ENCODE measurements around the gene EDIL3. TPM values are rescaled to one million over a fixed set of nuclear protein-coding genes. Genes with fewer than 3 reads are reported as not detected.

Gene EDIL3
- total and polyA plus RNA-seq, 2 donors from 2014 or later = 5.2 to 32.8 TPM

- intact Hi-C loops (cut with DNase I) = no loop called here
- H3K9me3 ChIP-seq (ENCODE audit: control insufficient read depth in 2 of 3, insufficient read depth in 1 of 3, low read length in 3 of 3) = no peaks in the 10 kb centered on the region
- no peak overlapping the region for H3K27ac ChIP-seq (ENCODE audit: low read depth in 2 of 2, low read length in 2 of 2)
- TF ChIP-seq, protein P1, sequence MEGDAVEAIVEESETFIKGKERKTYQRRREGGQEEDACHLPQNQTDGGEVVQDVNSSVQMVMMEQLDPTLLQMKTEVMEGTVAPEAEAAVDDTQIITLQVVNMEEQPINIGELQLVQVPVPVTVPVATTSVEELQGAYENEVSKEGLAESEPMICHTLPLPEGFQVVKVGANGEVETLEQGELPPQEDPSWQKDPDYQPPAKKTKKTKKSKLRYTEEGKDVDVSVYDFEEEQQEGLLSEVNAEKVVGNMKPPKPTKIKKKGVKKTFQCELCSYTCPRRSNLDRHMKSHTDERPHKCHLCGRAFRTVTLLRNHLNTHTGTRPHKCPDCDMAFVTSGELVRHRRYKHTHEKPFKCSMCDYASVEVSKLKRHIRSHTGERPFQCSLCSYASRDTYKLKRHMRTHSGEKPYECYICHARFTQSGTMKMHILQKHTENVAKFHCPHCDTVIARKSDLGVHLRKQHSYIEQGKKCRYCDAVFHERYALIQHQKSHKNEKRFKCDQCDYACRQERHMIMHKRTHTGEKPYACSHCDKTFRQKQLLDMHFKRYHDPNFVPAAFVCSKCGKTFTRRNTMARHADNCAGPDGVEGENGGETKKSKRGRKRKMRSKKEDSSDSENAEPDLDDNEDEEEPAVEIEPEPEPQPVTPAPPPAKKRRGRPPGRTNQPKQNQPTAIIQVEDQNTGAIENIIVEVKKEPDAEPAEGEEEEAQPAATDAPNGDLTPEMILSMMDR (IDR thresholded peaks at IDR 0.05; ENCODE audit: borderline replicate concordance, extremely low read depth, insufficient read depth) = no peak
- no peak overlapping the region for H3K4me3 ChIP-seq (ENCODE audit: low read length in 3 of 3)
- no peak for DNase-seq
- H3K36me3 ChIP-seq (ENCODE audit: control insufficient read depth in 2 of 3, insufficient read depth in 3 of 3, low read length in 3 of 3) = no peaks in the 10 kb centered on the region
- no peak for FAIRE-seq
- no peak overlapping the region for H3K9ac ChIP-seq (ENCODE audit: low read length in 3 of 3)
- no peaks in the 10 kb centered on the region for H3K27me3 ChIP-seq (ENCODE audit: control insufficient read depth, insufficient read depth, low read length)
- H3K4me1 ChIP-seq (ENCODE audit: control insufficient read depth in 2 of 3, insufficient read depth in 2 of 3, low read depth in 1 of 3, low read length in 3 of 3) = no peaks in the 10 kb centered on the region
Measured at GRCh38 chr5:84218546-84218945, 166.1 kb downstream of the EDIL3 start.

DNA sequence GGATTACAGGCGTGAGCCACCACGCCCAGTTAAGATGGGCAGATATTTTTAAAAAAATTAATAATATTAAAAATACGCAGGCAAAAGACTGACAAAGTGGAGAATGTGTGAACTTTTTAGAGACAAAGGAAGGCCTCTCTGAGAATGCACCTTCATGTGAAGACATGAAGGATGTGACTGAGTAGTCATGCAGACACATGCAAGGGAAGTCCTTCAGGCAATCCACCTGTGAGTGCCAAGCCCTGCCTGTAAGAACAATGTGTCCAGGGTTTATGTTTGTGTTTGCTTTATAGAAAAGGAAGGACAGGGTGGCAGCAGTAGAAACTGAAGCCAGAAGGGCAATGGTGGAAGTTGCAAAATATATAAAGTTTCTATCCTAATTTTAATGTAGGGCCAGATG is 169.2 kb downstream of the EDIL3 start:
- H3K36me3 ChIP-seq (ENCODE audit: control insufficient read depth in 2 of 3, insufficient read depth in 3 of 3, low read length in 3 of 3) = no peaks in the 10 kb centered on the region
- intact Hi-C loops (cut with DNase I) = no loop called here
- FAIRE-seq = no peak
- TF ChIP-seq, protein P1 (IDR thresholded peaks at IDR 0.05; ENCODE audit: borderline replicate concordance, extremely low read depth, insufficient read depth) = no peak
- no peaks in the 10 kb centered on the region for H3K9me3 ChIP-seq (ENCODE audit: control insufficient read depth in 2 of 3, insufficient read depth in 1 of 3, low read length in 3 of 3)
- DNase-seq = no peak
- no peak overlapping the region for H3K4me3 ChIP-seq (ENCODE audit: low read length in 3 of 3)
- no peaks in the 10 kb centered on the region for H3K27me3 ChIP-seq (ENCODE audit: control insufficient read depth, insufficient read depth, low read length)
- no peaks in the 10 kb centered on the region for H3K4me1 ChIP-seq (ENCODE audit: control insufficient read depth in 2 of 3, insufficient read depth in 2 of 3, low read depth in 1 of 3, low read length in 3 of 3)
- no peak overlapping the region for H3K27ac ChIP-seq (ENCODE audit: low read depth in 2 of 2, low read length in 2 of 2)
- H3K9ac ChIP-seq (ENCODE audit: low read length in 3 of 3) = no peak overlapping the region

DNA sequence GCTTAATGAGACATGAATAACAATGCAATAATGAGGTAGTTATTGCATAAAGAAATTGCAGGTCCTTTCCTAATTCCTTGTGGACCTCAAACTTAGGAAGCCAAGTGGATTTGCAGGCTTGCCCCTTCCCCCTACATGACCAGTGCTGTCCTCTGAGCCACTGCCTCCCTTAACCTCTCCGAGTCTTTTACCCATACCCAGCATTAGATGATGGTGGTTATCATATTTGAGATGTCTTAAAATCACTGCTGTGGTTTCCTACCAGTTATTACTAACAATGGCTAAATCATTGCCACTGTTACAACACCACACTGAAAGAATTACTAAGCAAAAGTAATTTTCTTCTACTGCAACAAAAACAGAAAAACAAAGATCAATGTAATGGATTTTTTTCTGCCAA is 170.8 kb downstream of the EDIL3 start:
- Histone ChIP-seq H3K4me1 (ENCODE audit: control insufficient read depth in 2 of 3, insufficient read depth in 2 of 3, low read depth in 1 of 3, low read length in 3 of 3) (no peaks in the 10 kb centered on the region), H3K27ac (ENCODE audit: low read depth in 2 of 2, low read length in 2 of 2) (no peak overlapping the region), H3K4me3 (ENCODE audit: low read length in 3 of 3) (no peak overlapping the region), H3K9me3 (ENCODE audit: control insufficient read depth in 2 of 3, insufficient read depth in 1 of 3, low read length in 3 of 3) (no peaks in the 10 kb centered on the region), H3K9ac (ENCODE audit: low read length in 3 of 3) (no peak overlapping the region), H3K36me3 (ENCODE audit: control insufficient read depth in 2 of 3, insufficient read depth in 3 of 3, low read length in 3 of 3) (no peaks in the 10 kb centered on the region), H3K27me3 (ENCODE audit: control insufficient read depth, insufficient read depth, low read length) (no peaks in the 10 kb centered on the region)
- TF ChIP-seq, protein P1 (IDR thresholded peaks at IDR 0.05; ENCODE audit: borderline replicate concordance, extremely low read depth, insufficient read depth) = no peak
- FAIRE-seq = no peak
- DNase-seq = no peak
- intact Hi-C loops (cut with DNase I) = no loop called here

GRCh38 chr5:84213212-84213611 is 171.5 kb downstream of the EDIL3 start:
- Histone ChIP-seq H3K27ac (ENCODE audit: low read depth in 2 of 2, low read length in 2 of 2) (no peak overlapping the region), H3K36me3 (ENCODE audit: control insufficient read depth in 2 of 3, insufficient read depth in 3 of 3, low read length in 3 of 3) (no peaks in the 10 kb centered on the region), H3K27me3 (ENCODE audit: control insufficient read depth, insufficient read depth, low read length) (no peaks in the 10 kb centered on the region), H3K9ac (ENCODE audit: low read length in 3 of 3) (no peak overlapping the region), H3K4me3 (ENCODE audit: low read length in 3 of 3) (no peak overlapping the region), H3K4me1 (ENCODE audit: control insufficient read depth in 2 of 3, insufficient read depth in 2 of 3, low read depth in 1 of 3, low read length in 3 of 3) (no peaks in the 10 kb centered on the region), H3K9me3 (ENCODE audit: control insufficient read depth in 2 of 3, insufficient read depth in 1 of 3, low read length in 3 of 3) (no peaks in the 10 kb centered on the region)
- DNase-seq (no peak), FAIRE-seq (no peak)
- TF ChIP-seq, protein P1 (IDR thresholded peaks at IDR 0.05; ENCODE audit: borderline replicate concordance, extremely low read depth, insufficient read depth) = no peak
- intact Hi-C loops (cut with DNase I) = no loop called here

Data from kidney (tissue), 14 donors.